Trophoblast cell (in vitro differentiated cells and primary cell): ENCODE results near the gene LDLRAD2.

Experiments used
- DNase-seq, 2 donors: peaks; one replicate each; pipeline ENCODE4 v3.0.0-alpha.2; 2016
- H2AFZ ChIP-seq: 2 replicates; pipeline ENCODE4 v1.6.1; 2013; ENCODE audit warnings: low read length, moderate library complexity, mild to moderate bottlenecking; ENCODE audit not compliant: insufficient read depth, poor library complexity
- H2AK5ac ChIP-seq: 2 replicates; pipeline ENCODE4 v1.6.1; 2013; ENCODE audit warnings: mild to moderate bottlenecking, low read length
- H2BK120ac ChIP-seq: 2 replicates; pipeline ENCODE4 v1.6.1; 2013; ENCODE audit warnings: low read length, mild to moderate bottlenecking, moderate library complexity; ENCODE audit not compliant: insufficient read depth, poor library complexity
- H2BK12ac ChIP-seq: 2 replicates; pipeline ENCODE4 v1.6.1; 2013; ENCODE audit warnings: mild to moderate bottlenecking, low read length, moderate library complexity
- H2BK5ac ChIP-seq: 2 replicates; pipeline ENCODE4 v1.6.1; 2013; ENCODE audit warnings: low read length, low read depth, moderate library complexity, mild to moderate bottlenecking; ENCODE audit not compliant: poor library complexity
- H3K14ac ChIP-seq: 2 replicates; pipeline ENCODE4 v1.6.1; 2013; ENCODE audit warnings: mild to moderate bottlenecking, low read length
- H3K18ac ChIP-seq: 2 replicates; pipeline ENCODE4 v1.6.1; 2013; ENCODE audit warnings: mild to moderate bottlenecking, low read length
- H3K23ac ChIP-seq: 2 replicates; pipeline ENCODE4 v1.6.1; 2013; ENCODE audit warnings: low read length
- H3K27ac ChIP-seq: 2 replicates; pipeline ENCODE4 v1.5.1; 2013; ENCODE audit warnings: low read depth, mild to moderate bottlenecking, inconsistent platforms, low read length, moderate library complexity
- H3K27me3 ChIP-seq: 2 replicates; pipeline ENCODE4 v1.6.1; 2013; ENCODE audit warnings: inconsistent platforms, mild to moderate bottlenecking, low read length, moderate library complexity; ENCODE audit not compliant: insufficient read depth
- H3K36me3 ChIP-seq, 2 experiments: 1 replicate in 1 of 2; 2 replicates in 1 of 2; pipeline ENCODE4 v1.6.1; 2013; ENCODE audit warnings: low read length in 2 of 2, mild to moderate bottlenecking in 2 of 2, moderate library complexity in 1 of 2; ENCODE audit not compliant: insufficient read depth in 2 of 2, control insufficient read depth in 1 of 2
- H3K4ac ChIP-seq: 2 replicates; pipeline ENCODE4 v1.6.1; 2013; ENCODE audit warnings: low read depth, mild to moderate bottlenecking, low read length, moderate library complexity
- H3K4me1 ChIP-seq, 2 experiments: 1 replicate in 1 of 2; 2 replicates in 1 of 2; pipeline ENCODE4 v1.6.1; 2013; ENCODE audit warnings: low read length in 2 of 2, mild to moderate bottlenecking in 2 of 2, moderate library complexity in 1 of 2; ENCODE audit not compliant: insufficient read depth in 2 of 2, control insufficient read depth in 1 of 2
- H3K4me2 ChIP-seq: 2 replicates; pipeline ENCODE4 v1.6.1; 2013; ENCODE audit warnings: inconsistent platforms, mild to moderate bottlenecking, low read length, moderate library complexity
- H3K4me3 ChIP-seq: 2 replicates; pipeline ENCODE4 v1.5.1; 2013; ENCODE audit warnings: mild to moderate bottlenecking, low read depth, low read length, inconsistent platforms
- H3K79me1 ChIP-seq: one replicate; pipeline ENCODE4 v1.6.1; 2013; ENCODE audit warnings: low read length
- H3K79me2 ChIP-seq: 2 replicates; pipeline ENCODE4 v1.6.1; 2013; ENCODE audit warnings: low read length, mild to moderate bottlenecking; ENCODE audit not compliant: control insufficient read depth, insufficient read depth, poor library complexity
- H3K9ac ChIP-seq: 2 replicates; pipeline ENCODE4 v1.6.1; 2013; ENCODE audit warnings: mild to moderate bottlenecking, low read length
- H3K9me3 ChIP-seq: 2 replicates; pipeline ENCODE4 v1.6.1; 2013; ENCODE audit warnings: low read depth, mild to moderate bottlenecking, control low read depth, inconsistent platforms, low read length; ENCODE audit not compliant: insufficient read depth
- H4K12ac ChIP-seq: 2 replicates; pipeline ENCODE4 v1.6.1; 2013; ENCODE audit warnings: low read depth, mild to moderate bottlenecking, low read length, moderate library complexity
- H4K8ac ChIP-seq: 2 replicates; pipeline ENCODE4 v1.6.1; 2013; ENCODE audit warnings: low read depth, mild to moderate bottlenecking, low read length, moderate library complexity
- H4K91ac ChIP-seq: one replicate; pipeline ENCODE4 v1.6.1; 2013; ENCODE audit warnings: low read depth, mild to moderate bottlenecking, low read length, moderate library complexity
- WGBS: extraction: QIAGEN DNeasy Blood & Tissue Kit; methylation state at CpG from one replicate; pipeline ENCODE4 v1.1.7; 2013; ENCODE audit warnings: missing lambda C conversion rate; ENCODE audit not compliant: insufficient read length, insufficient coverage; ENCODE audit errors: extremely low coverage; 5-methylcytosine and 5-hydroxymethylcytosine counted together

LDLRAD2 gene

DNA sequence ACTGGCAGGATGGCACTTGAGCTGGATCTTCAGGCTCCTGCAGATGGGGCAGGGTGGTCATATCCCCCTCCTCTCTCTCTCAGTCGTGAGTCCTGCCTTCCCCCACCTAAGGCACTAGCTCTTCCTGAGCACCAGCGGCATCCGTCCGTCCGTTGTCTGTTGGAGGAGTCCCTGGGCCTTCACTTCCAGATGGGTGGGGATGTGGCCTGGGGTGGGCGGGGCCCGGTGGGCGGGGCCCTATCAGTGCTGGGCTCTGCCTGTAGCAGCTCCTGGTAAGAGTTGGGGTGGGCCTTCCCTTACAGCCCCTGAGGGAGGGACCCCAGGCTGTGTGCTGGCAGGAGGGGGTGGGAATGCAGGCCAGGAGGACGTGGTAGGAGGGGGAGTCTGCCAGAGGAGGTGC is 10.3 kb downstream of the LDLRAD2 start:
- Histone ChIP-seq H3K36me3 (peaks cover 54 to 62% of the 10 kb centered on the region in 2 experiments), H2AFZ (no peak overlapping the region), H4K91ac (no peak overlapping the region), H2BK120ac (no peak overlapping the region), H3K9me3 (no peaks in the 10 kb centered on the region), H4K12ac (no peak overlapping the region), H4K8ac (no peak overlapping the region), H3K23ac (no peak overlapping the region), H3K27me3 (no peaks in the 10 kb centered on the region), H2BK12ac (no peak overlapping the region), H3K4me2 (no peak overlapping the region), H3K14ac (no peak overlapping the region), H3K79me1 (no peaks in the 10 kb centered on the region), H3K79me2 (no peaks in the 10 kb centered on the region), H2AK5ac (no peak overlapping the region), H3K4me3 (no peak overlapping the region), H3K27ac (no peak overlapping the region), H3K9ac (no peak overlapping the region), H3K18ac (no peak overlapping the region), H2BK5ac (no peak overlapping the region), H3K4ac (no peak overlapping the region), H3K4me1 (no peaks in the 10 kb centered on the region)
- DNase-seq, result no peak
- no CpG with 5 or more reads among the region's 9 CpGs for WGBS

DNA sequence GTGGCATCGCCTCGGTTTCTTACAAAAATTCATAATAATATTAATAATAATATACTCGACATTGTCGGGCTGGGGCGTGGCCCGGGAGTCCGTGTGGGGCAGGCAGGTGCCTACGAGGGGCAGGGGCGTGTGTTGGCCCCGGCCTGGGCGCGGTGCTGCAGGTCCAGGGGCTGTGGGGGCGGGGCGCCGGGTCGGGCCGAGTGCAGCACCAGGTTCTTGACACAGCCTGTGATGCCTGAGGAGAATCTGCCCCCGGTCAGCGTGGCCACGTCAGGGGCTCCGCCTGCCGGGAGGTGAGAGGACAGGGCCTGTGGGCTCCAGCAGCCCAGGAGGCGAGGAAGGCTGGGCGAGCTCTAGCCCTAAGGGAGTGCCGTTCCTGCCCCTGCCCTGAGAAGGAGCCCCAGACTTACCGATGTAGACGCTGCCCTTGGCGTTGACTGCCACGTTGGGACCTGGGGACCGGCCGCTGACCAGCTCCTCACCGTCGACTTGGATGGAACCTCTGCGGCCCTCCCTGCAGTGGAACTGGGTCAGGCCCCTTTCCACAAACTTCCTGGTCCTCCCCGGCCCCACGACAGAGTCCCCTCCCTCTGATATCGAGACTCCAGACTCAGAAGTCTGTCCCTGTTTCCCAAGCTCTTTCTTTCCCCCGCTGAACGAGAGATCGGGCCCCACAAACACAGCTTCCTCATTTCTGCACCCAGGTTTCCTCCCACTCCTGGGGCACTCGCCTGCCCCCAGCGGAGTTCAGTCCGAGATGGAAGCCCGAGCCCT is 11.3 kb downstream of the LDLRAD2 start:
- Histone ChIP-seq H3K14ac (no peak overlapping the region), H3K36me3 (peaks cover 65 to 73% of the 10 kb centered on the region in 2 experiments), H3K9me3 (no peaks in the 10 kb centered on the region), H3K4me1 (no peaks in the 10 kb centered on the region), H3K9ac (no peak overlapping the region), H3K27ac (no peak overlapping the region), H2BK120ac (no peak overlapping the region), H2BK12ac (no peak overlapping the region), H3K27me3 (no peaks in the 10 kb centered on the region), H3K23ac (no peak overlapping the region), H3K18ac (no peak overlapping the region), H4K12ac (no peak overlapping the region), H3K4me3 (no peak overlapping the region), H4K8ac (no peak overlapping the region), H3K4me2 (no peak overlapping the region), H2BK5ac (no peak overlapping the region), H4K91ac (no peak overlapping the region), H2AK5ac (no peak overlapping the region), H3K79me2 (no peaks in the 10 kb centered on the region), H3K79me1 (no peaks in the 10 kb centered on the region), H2AFZ (no peak overlapping the region), H3K4ac (no peak overlapping the region)
- DNase-seq, result peak; percentile 33 to 34
- no CpG with 5 or more reads among the region's 44 CpGs for WGBS

DNA sequence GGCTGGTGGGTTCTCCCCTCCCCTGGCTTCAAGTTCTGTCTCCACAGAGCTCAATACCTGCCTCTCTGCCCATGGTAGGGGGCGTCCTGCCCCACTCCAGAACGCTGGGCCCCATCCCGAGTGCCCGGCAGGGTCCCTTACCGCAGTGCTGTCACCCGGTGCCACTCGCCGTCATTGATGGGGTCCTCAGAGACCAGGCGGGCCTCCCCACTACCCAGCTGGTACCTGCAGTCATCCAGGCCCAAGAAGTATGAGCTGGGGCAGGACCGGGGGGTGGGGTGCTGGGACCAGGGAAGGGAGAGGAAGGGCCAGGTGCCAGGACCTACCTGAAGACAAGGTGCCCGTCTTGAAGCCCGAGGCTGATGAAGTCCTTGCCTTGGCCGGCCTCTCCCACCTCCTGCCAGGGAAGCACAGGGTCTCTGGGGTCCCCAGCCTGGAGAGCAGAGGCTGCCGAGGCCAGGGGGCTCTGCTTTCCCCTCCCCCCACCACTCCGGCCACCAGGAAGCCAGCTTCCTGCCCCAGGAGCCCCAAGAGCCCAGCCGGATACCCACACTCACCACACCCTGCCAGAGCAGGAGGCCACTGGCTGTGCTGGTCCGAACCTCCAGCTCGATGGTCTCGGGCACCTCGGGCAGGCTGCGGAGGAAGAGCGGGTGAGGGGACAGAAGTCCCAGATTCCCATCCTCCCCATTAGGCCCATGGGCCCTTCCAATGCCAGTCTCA is 12.1 kb downstream of the LDLRAD2 start:
- H3K27ac ChIP-seq, result no peak overlapping the region
- no peak overlapping the region for H4K12ac ChIP-seq
- H3K27me3 ChIP-seq, result no peaks in the 10 kb centered on the region
- no peak overlapping the region for H2AFZ ChIP-seq
- H3K9ac ChIP-seq, result no peak overlapping the region
- no peak overlapping the region for H4K8ac ChIP-seq
- no peak overlapping the region for H2AK5ac ChIP-seq
- H3K79me1 ChIP-seq, result no peaks in the 10 kb centered on the region
- H3K4me1 ChIP-seq, result no peaks in the 10 kb centered on the region
- H3K9me3 ChIP-seq, result no peaks in the 10 kb centered on the region
- H4K91ac ChIP-seq, result no peak overlapping the region
- no peak for DNase-seq
- H3K4ac ChIP-seq, result no peak overlapping the region
- no peak overlapping the region for H3K14ac ChIP-seq
- H2BK120ac ChIP-seq, result no peak overlapping the region
- H2BK12ac ChIP-seq, result no peak overlapping the region
- H3K4me2 ChIP-seq, result no peak overlapping the region
- no peak overlapping the region for H3K23ac ChIP-seq
- H2BK5ac ChIP-seq, result no peak overlapping the region
- H3K79me2 ChIP-seq, result no peaks in the 10 kb centered on the region
- WGBS, result no CpG with 5 or more reads among the region's 22 CpGs
- H3K18ac ChIP-seq, result no peak overlapping the region
- H3K4me3 ChIP-seq, result no peak overlapping the region
- H3K36me3 ChIP-seq, result peaks cover 72 to 80% of the 10 kb centered on the region in 2 experiments

DNA sequence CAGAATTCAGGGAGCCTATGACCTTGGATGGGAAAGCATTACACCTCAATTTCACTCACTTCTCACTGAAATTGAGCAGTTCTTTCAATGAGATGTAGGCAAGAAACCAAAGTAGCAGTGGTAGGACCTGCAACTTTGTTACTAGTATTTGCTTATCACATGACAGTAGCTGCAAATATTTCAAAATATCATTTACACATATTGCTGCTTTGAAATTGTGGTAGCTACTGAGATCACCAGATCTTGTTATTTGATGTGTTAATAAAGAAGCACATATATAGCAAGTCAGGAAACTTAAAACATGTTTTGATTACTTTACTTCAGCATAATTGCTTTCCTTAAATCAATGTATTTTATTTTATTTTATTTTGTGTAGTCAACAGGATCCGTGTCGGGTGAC is 12.9 kb downstream of the LDLRAD2 start:
- H3K9me3 ChIP-seq, result no peaks in the 10 kb centered on the region
- no peak overlapping the region for H3K4me2 ChIP-seq
- H4K8ac ChIP-seq, result no peak overlapping the region
- H3K27me3 ChIP-seq, result no peaks in the 10 kb centered on the region
- H2AFZ ChIP-seq, result no peak overlapping the region
- H2BK5ac ChIP-seq, result no peak overlapping the region
- no peak overlapping the region for H3K4ac ChIP-seq
- no peak overlapping the region for H3K9ac ChIP-seq
- no peak overlapping the region for H3K27ac ChIP-seq
- H4K91ac ChIP-seq, result no peak overlapping the region
- no CpG with 5 or more reads among the region's 2 CpGs for WGBS
- DNase-seq, result no peak
- H2BK120ac ChIP-seq, result no peak overlapping the region
- no peak overlapping the region for H4K12ac ChIP-seq
- no peaks in the 10 kb centered on the region for H3K79me1 ChIP-seq
- H3K36me3 ChIP-seq, result peaks cover 80 to 88% of the 10 kb centered on the region in 2 experiments
- H2BK12ac ChIP-seq, result no peak overlapping the region
- no peak overlapping the region for H3K4me3 ChIP-seq
- H3K79me2 ChIP-seq, result no peaks in the 10 kb centered on the region
- H3K18ac ChIP-seq, result no peak overlapping the region
- no peaks in the 10 kb centered on the region for H3K4me1 ChIP-seq
- no peak overlapping the region for H3K23ac ChIP-seq
- H3K14ac ChIP-seq, result no peak overlapping the region
- no peak overlapping the region for H2AK5ac ChIP-seq
